HFF-Myc (cell line): Measurements from ENCODE around the gene CDC42BPA.
A peak's percentile ranks its signal among the peaks of the same experiment; 100 is the strongest.
"Not testable (repeated sequence)": the region's sequence is repeated elsewhere in the genome, so short reads cannot be mapped to it uniquely, and the experiment has no call there.

Experiments
- DNase-seq: peaks from one replicate; pipeline ENCODE4 v3.0.0-alpha.2; 2011; ENCODE audit warnings: low read depth; ENCODE audit errors: extremely low read depth
- H3K4me3 ChIP-seq: replicated peaks from 2 replicates; pipeline ENCODE4 v1.5.1; 2011; ENCODE audit warnings: low read depth, mild to moderate bottlenecking, control low read depth, low read length
- CTCF ChIP-seq: IDR thresholded peaks from 2 replicates; pipeline ENCODE4 v1.5.1; 2012; ENCODE audit warnings: mild to moderate bottlenecking, low read depth, low read length, control low read depth; ENCODE audit errors: missing control alignments

Gene CDC42BPA

GRCh38 chr1:227362039-227362438, 43.7 kb upstream of the CDC42BPA start:
- DNase-seq = no peak

GRCh38 chr1:227357927-227358302, 39.6 kb upstream of the CDC42BPA start:
- TF ChIP-seq CTCF = no peak
- H3K4me3 ChIP-seq = no peak overlapping the region
- no peak for DNase-seq

More at GRCh38 chr1:227362039-227362438, 43.7 kb upstream of the CDC42BPA start:
- H3K4me3 ChIP-seq = no peak overlapping the region
- TF ChIP-seq CTCF = no peak

- TF ChIP-seq CTCF = no peak
- DNase-seq = peak; percentile 74
- H3K4me3 ChIP-seq = no peak overlapping the region
These were observed 39.1 kb upstream of the CDC42BPA start for GRCh38 chr1:227357171-227357926.

- H3K4me3 ChIP-seq = no peak overlapping the region
- TF ChIP-seq CTCF = no peak
- DNase-seq = no peak
These were observed 38.4 kb upstream of the CDC42BPA start for GRCh38 chr1:227356620-227357146.

GRCh38 chr1:227355542-227356245, 37.4 kb upstream of the CDC42BPA start:
- H3K4me3 ChIP-seq = no peak overlapping the region
- no peak for TF ChIP-seq CTCF
- no peak for DNase-seq

GRCh38 chr1:227353186-227353585, 34.9 kb upstream of the CDC42BPA start:
- no peak for TF ChIP-seq CTCF
- H3K4me3 ChIP-seq = no peak overlapping the region
- DNase-seq = no peak

- not testable (repeated sequence) for H3K4me3 ChIP-seq, DNase-seq
These were observed 33.9 kb upstream of the CDC42BPA start for GRCh38 chr1:227352164-227352563.
